A549 treated with ZK216348 at 1 μM for 4 hours (cell line): ENCODE data around the gene SRGN. TPM values are rescaled to one million over a fixed set of nuclear protein-coding genes. Genes with fewer than 3 reads are reported as not detected.

ENCODE experiments used
- total RNA-seq: library from RNA; stranded (reverse); fragments of 200-300 nt; extraction: Qiagen RNA extraction; gene quantifications from 5 replicates; pipeline ENCODE4 v1.2.3, GENCODE V29; 2022; ENCODE audit warnings: low read depth

The SRGN gene
- total RNA-seq = 65.0 to 99.8 TPM (median 67.3 TPM) in 5 replicates

DNA sequence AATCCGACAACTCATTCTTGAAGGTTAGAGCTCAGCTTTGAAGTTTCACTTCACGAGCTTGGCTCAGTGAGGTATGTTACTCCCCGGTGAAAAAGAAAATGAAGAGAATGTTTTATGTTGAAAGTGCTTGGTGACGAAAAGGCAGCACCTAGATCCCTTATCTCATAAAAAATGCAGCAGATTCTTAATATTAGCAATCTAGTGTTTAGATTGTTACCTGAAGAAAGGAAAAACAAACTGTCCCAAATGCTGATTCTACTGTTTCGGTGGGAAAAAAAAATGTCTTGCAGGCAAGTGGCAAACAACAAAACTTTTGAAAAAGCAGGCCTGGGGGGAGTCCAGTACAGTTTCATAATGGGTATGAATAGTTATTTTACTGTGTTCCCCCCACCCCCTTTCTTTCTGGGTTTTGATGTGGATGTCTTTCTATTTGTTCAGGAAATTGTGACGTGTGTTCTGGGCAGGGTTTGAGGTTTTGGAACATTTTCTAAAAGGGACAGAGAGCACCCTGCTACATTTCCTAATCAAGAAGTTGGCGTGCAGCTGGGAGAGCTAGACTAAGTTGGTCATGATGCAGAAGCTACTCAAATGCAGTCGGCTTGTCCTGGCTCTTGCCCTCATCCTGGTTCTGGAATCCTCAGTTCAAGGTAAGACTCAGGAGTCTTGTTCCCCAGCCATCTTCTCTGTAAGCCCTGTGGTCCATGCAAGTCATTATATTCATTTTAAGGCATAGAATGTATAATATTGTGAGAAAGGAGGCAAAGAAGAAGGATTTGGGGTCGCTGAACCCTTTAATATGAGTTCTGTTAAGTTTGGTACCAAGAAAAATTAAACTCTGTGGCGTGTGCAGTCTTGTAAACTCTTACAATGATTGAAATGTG is at the start of gene SRGN:
SRGN (plus strand) TSS at position 514 of the 881 bp plus-strand sequence; CDS start at position 569, 55 bp downstream.

GRCh38 chr10:69123747-69124562 is 36.1 kb downstream of the SRGN start, which contains the start of gene VPS26A:
Gene VPS26A, plus strand, starts transcription at chr10:69124178. Its CDS starts 100 bp downstream, at chr10:69124278.

Other genes starting within 250 kb of the SRGN start
- 30.4 to 47.6 TPM (median 35.2 TPM) in 5 replicates for gene DDX50, start 186.8 kb upstream of the SRGN start, total RNA-seq
- 96.2 to 176 TPM (median 128 TPM) in 5 replicates for gene DDX21, start 131.9 kb upstream of the SRGN start, total RNA-seq
- gene KIFBP, start 99.3 kb upstream of the SRGN start, total RNA-seq = 34.6 to 51.7 TPM (median 43.5 TPM) in 5 replicates
- gene VPS26A, start 36.1 kb downstream of the SRGN start, total RNA-seq = 38.1 to 94.4 TPM (median 47.5 TPM) in 5 replicates
- 30.8 to 36.3 TPM (median 32.4 TPM) in 5 replicates for gene SUPV3L1, start 92.1 kb downstream of the SRGN start, total RNA-seq
- gene HKDC1, start 132.2 kb downstream of the SRGN start, total RNA-seq = 10.6 to 19.1 TPM (median 12.9 TPM) in 5 replicates
- 37.5 to 44.1 TPM (median 40.7 TPM) in 5 replicates for gene HK1, start 190.4 kb downstream of the SRGN start, total RNA-seq